Measurements from ENCODE around the gene LETM1.

LETM1 gene

GRCh38 chr4:1841887-1842210 is 14.1 kb downstream of the LETM1 start:
- DNase-seq = no peak
- Histone ChIP-seq H3K4me3 (ENCODE audit: low read depth, low read length) (no peak overlapping the region), H2BK5ac (ENCODE audit: low read depth, low read length, poor library complexity) (no peak overlapping the region), H3K4ac (ENCODE audit: low read depth, low read length) (no peak overlapping the region), H3K79me2 (ENCODE audit: control insufficient read depth, insufficient read depth, low read length, poor library complexity) (no peaks in the 10 kb centered on the region), H4K8ac (ENCODE audit: low read depth, low read length) (no peak overlapping the region), H4K12ac (ENCODE audit: low read depth, low read length) (no peak overlapping the region), H4K91ac (ENCODE audit: low read depth, low read length) (no peak overlapping the region), H3K14ac (ENCODE audit: low read length) (no peak overlapping the region), H3K4me2 (ENCODE audit: low read length) (no peak overlapping the region), H2AK5ac (ENCODE audit: low read length) (no peak overlapping the region), H3K4me1 (ENCODE audit: control insufficient read depth in 1 of 2, insufficient read depth in 2 of 2, low read length in 2 of 2) (no peaks in the 10 kb centered on the region), H3K79me1 (ENCODE audit: low read length) (no peaks in the 10 kb centered on the region), H3K9me3 (ENCODE audit: insufficient read depth, low read depth, low read length) (no peaks in the 10 kb centered on the region), H3K27ac (ENCODE audit: low read depth, low read length) (no peak overlapping the region), H2BK12ac (ENCODE audit: low read length) (no peak overlapping the region), H3K27me3 (ENCODE audit: insufficient read depth, low read length) (no peaks in the 10 kb centered on the region), H2BK120ac (ENCODE audit: insufficient read depth, low read length, poor library complexity) (no peak overlapping the region), H3K36me3 (ENCODE audit: control insufficient read depth in 1 of 2, insufficient read depth in 2 of 2, low read length in 2 of 2) (peaks cover 27 to 36% of the 10 kb centered on the region in 2 experiments), H3K18ac (ENCODE audit: low read length) (no peak overlapping the region), H2AFZ (ENCODE audit: insufficient read depth, low read length, poor library complexity) (no peak overlapping the region), H3K9ac (ENCODE audit: low read length) (no peak overlapping the region), H3K23ac (ENCODE audit: low read length) (no peak overlapping the region)
- no CpG with 5 or more reads among the region's 9 CpGs for WGBS (ENCODE audit: extremely low coverage, insufficient coverage, insufficient read length)

DNA sequence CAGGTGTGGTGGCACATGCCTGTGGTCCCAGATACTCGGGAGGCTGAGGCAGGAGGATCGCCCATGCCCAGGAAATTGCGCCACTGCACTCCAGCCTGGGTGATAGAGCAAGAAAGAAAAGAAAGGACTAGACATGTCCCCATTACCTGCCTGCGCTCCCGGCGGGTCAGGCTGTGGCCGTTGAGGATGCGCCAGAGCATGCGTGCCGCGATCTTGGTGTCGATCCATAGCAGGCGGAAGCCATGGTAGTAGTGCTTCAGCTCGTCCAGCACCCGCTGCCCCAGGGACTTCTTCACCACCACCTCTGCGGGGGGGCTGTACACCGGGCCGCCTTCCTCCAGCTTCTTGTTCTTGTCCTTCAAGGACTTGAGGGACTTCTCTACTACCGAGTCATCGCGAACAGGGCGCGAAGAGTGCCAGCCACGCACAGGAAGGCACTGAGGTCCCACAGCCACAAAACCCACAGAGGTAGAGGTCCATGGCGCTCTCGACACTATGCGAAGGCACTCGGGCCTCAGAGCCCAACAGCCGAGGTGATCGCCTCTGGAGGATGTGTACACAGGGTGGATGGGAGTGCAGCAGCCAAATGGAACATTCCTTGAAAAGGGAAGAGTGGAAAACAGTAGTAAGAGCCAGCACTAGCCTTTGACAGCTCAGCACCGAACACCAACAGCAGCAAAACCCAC is 14.6 kb downstream of the LETM1 start:
- no peak overlapping the region for H2BK5ac ChIP-seq (ENCODE audit: low read depth, low read length, poor library complexity)
- no peaks in the 10 kb centered on the region for H3K27me3 ChIP-seq (ENCODE audit: insufficient read depth, low read length)
- H3K36me3 ChIP-seq (ENCODE audit: control insufficient read depth in 1 of 2, insufficient read depth in 2 of 2, low read length in 2 of 2) = peaks cover 31 to 40% of the 10 kb centered on the region in 2 experiments
- no peaks in the 10 kb centered on the region for H3K4me1 ChIP-seq (ENCODE audit: control insufficient read depth in 1 of 2, insufficient read depth in 2 of 2, low read length in 2 of 2)
- H3K4me2 ChIP-seq (ENCODE audit: low read length) = no peak overlapping the region
- WGBS (ENCODE audit: extremely low coverage, insufficient coverage, insufficient read length) = no CpG with 5 or more reads among the region's 31 CpGs
- H3K14ac ChIP-seq (ENCODE audit: low read length) = no peak overlapping the region
- no peaks in the 10 kb centered on the region for H3K79me2 ChIP-seq (ENCODE audit: control insufficient read depth, insufficient read depth, low read length, poor library complexity)
- no peak overlapping the region for H3K4ac ChIP-seq (ENCODE audit: low read depth, low read length)
- no peak overlapping the region for H4K12ac ChIP-seq (ENCODE audit: low read depth, low read length)
- H3K9ac ChIP-seq (ENCODE audit: low read length) = no peak overlapping the region
- DNase-seq = no peak
- H2AK5ac ChIP-seq (ENCODE audit: low read length) = no peak overlapping the region
- H2BK12ac ChIP-seq (ENCODE audit: low read length) = no peak overlapping the region
- no peak overlapping the region for H4K8ac ChIP-seq (ENCODE audit: low read depth, low read length)
- H3K4me3 ChIP-seq (ENCODE audit: low read depth, low read length) = no peak overlapping the region
- no peaks in the 10 kb centered on the region for H3K9me3 ChIP-seq (ENCODE audit: insufficient read depth, low read depth, low read length)
- no peak overlapping the region for H3K23ac ChIP-seq (ENCODE audit: low read length)
- no peaks in the 10 kb centered on the region for H3K79me1 ChIP-seq (ENCODE audit: low read length)
- no peak overlapping the region for H2BK120ac ChIP-seq (ENCODE audit: insufficient read depth, low read length, poor library complexity)
- no peak overlapping the region for H2AFZ ChIP-seq (ENCODE audit: insufficient read depth, low read length, poor library complexity)
- no peak overlapping the region for H3K18ac ChIP-seq (ENCODE audit: low read length)
- no peak overlapping the region for H4K91ac ChIP-seq (ENCODE audit: low read depth, low read length)
- no peak overlapping the region for H3K27ac ChIP-seq (ENCODE audit: low read depth, low read length)

DNA sequence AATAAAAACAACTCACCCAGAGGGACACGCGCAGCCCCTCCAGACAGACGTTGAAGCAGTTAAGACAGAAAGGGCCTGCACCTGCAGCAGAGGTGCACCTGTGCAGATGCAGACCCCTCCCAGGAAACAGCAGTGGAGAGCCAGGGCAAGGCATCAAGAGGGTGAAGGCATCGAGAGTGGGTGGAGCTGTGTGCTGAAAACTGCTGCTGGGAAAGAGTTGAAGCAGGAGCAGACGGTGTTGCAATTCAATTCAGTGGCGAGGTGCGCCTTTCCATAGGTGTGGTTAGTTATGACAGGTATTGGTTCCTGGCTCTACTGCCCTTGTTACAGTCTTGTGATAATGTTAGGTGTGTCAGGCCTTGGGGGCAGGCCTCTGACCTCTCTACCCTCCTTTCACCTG is 16.7 kb downstream of the LETM1 start:
- Histone ChIP-seq H4K91ac (ENCODE audit: low read depth, low read length) (no peak overlapping the region), H3K4me1 (ENCODE audit: control insufficient read depth in 1 of 2, insufficient read depth in 2 of 2, low read length in 2 of 2) (peaks cover 1 to 6% of the 10 kb centered on the region in 2 experiments), H3K9me3 (ENCODE audit: insufficient read depth, low read depth, low read length) (no peaks in the 10 kb centered on the region), H3K14ac (ENCODE audit: low read length) (no peak overlapping the region), H3K18ac (ENCODE audit: low read length) (no peak overlapping the region), H4K8ac (ENCODE audit: low read depth, low read length) (no peak overlapping the region), H3K4me3 (ENCODE audit: low read depth, low read length) (no peak overlapping the region), H4K12ac (ENCODE audit: low read depth, low read length) (no peak overlapping the region), H3K4me2 (ENCODE audit: low read length) (no peak overlapping the region), H3K9ac (ENCODE audit: low read length) (no peak overlapping the region), H3K36me3 (ENCODE audit: control insufficient read depth in 1 of 2, insufficient read depth in 2 of 2, low read length in 2 of 2) (peaks cover 37 to 54% of the 10 kb centered on the region in 2 experiments), H2BK5ac (ENCODE audit: low read depth, low read length, poor library complexity) (no peak overlapping the region), H3K23ac (ENCODE audit: low read length) (no peak overlapping the region), H2AFZ (ENCODE audit: insufficient read depth, low read length, poor library complexity) (no peak overlapping the region), H3K27me3 (ENCODE audit: insufficient read depth, low read length) (no peaks in the 10 kb centered on the region), H2BK120ac (ENCODE audit: insufficient read depth, low read length, poor library complexity) (no peak overlapping the region), H3K27ac (ENCODE audit: low read depth, low read length) (no peak overlapping the region), H3K79me2 (ENCODE audit: control insufficient read depth, insufficient read depth, low read length, poor library complexity) (no peaks in the 10 kb centered on the region), H2BK12ac (ENCODE audit: low read length) (no peak overlapping the region), H3K4ac (ENCODE audit: low read depth, low read length) (no peak overlapping the region), H2AK5ac (ENCODE audit: low read length) (no peak overlapping the region), H3K79me1 (ENCODE audit: low read length) (no peaks in the 10 kb centered on the region)
- DNase-seq = peak; percentile 51 to 65
- WGBS (ENCODE audit: extremely low coverage, insufficient coverage, insufficient read length) = no CpG with 5 or more reads among the region's 7 CpGs

GRCh38 chr4:1837069-1837468 is 18.9 kb downstream of the LETM1 start:
- DNase-seq = no peak
- WGBS (ENCODE audit: extremely low coverage, insufficient coverage, insufficient read length) = no CpG with 5 or more reads among the region's 10 CpGs
- H3K36me3 ChIP-seq (ENCODE audit: control insufficient read depth in 1 of 2, insufficient read depth in 2 of 2, low read length in 2 of 2) = peaks cover 50 to 63% of the 10 kb centered on the region in 2 experiments
- H2AK5ac ChIP-seq (ENCODE audit: low read length) = no peak overlapping the region
- H3K27ac ChIP-seq (ENCODE audit: low read depth, low read length) = no peak overlapping the region
- H4K91ac ChIP-seq (ENCODE audit: low read depth, low read length) = no peak overlapping the region
- no peaks in the 10 kb centered on the region for H3K27me3 ChIP-seq (ENCODE audit: insufficient read depth, low read length)
- no peak overlapping the region for H3K4ac ChIP-seq (ENCODE audit: low read depth, low read length)
- no peak overlapping the region for H2BK5ac ChIP-seq (ENCODE audit: low read depth, low read length, poor library complexity)
- H2BK120ac ChIP-seq (ENCODE audit: insufficient read depth, low read length, poor library complexity) = no peak overlapping the region
- H3K14ac ChIP-seq (ENCODE audit: low read length) = no peak overlapping the region
- H4K8ac ChIP-seq (ENCODE audit: low read depth, low read length) = no peak overlapping the region
- no peak overlapping the region for H4K12ac ChIP-seq (ENCODE audit: low read depth, low read length)
- no peaks in the 10 kb centered on the region for H3K9me3 ChIP-seq (ENCODE audit: insufficient read depth, low read depth, low read length)
- H3K79me1 ChIP-seq (ENCODE audit: low read length) = no peaks in the 10 kb centered on the region
- no peak overlapping the region for H2AFZ ChIP-seq (ENCODE audit: insufficient read depth, low read length, poor library complexity)
- no peak overlapping the region for H3K9ac ChIP-seq (ENCODE audit: low read length)
- H3K18ac ChIP-seq (ENCODE audit: low read length) = peak overlapping the region; percentile 33
- no peak overlapping the region for H3K4me3 ChIP-seq (ENCODE audit: low read depth, low read length)
- no peak overlapping the region for H2BK12ac ChIP-seq (ENCODE audit: low read length)
- no peaks in the 10 kb centered on the region for H3K79me2 ChIP-seq (ENCODE audit: control insufficient read depth, insufficient read depth, low read length, poor library complexity)
- peaks cover 4 to 6% of the 10 kb centered on the region in 2 experiments for H3K4me1 ChIP-seq (ENCODE audit: control insufficient read depth in 1 of 2, insufficient read depth in 2 of 2, low read length in 2 of 2)
- H3K4me2 ChIP-seq (ENCODE audit: low read length) = no peak overlapping the region
- no peak overlapping the region for H3K23ac ChIP-seq (ENCODE audit: low read length)
